Erythroblast (primary cell): ENCODE measurements around the gene AOAH.

Experiments
- GATA1 ChIP-seq: IDR thresholded peaks from 2 replicates; pipeline ENCODE4 v1.6.1; 2011; ENCODE audit warnings: low read depth, mild to moderate bottlenecking, control low read depth, low read length, moderate library complexity
- POLR2A ChIP-seq: IDR thresholded peaks from 2 replicates; pipeline ENCODE4 v1.6.1; 2011; ENCODE audit warnings: mild to moderate bottlenecking, low read length

DNA sequence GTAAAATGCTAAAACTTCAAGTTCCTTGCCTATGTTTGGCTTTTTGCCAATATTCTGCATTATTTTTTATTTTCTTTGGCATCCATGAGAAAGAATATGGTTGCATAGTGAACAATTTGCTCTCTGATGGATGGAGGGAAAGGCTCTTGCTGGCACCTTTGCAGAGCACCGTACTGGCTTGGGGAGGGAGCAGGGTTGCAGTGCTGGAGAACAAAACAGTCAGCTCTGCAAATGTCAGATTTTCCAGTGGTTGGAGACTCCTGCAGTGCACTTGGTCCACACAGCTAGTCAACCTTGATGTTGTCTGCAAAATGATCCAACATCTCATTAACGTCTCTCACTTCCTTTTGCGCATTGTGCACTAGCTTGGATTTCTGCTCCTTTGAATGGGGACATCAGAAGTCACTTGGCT, 233.9 kb downstream of the AOAH start:
- no peak for TF ChIP-seq POLR2A
- TF ChIP-seq GATA1: no peak
